Lower lobe of right lung (tissue), 2 donors: ENCODE results near the gene CLDN7. TPM values are rescaled to one million over a fixed set of nuclear protein-coding genes. Genes with fewer than 3 reads are reported as not detected.

ENCODE experiments used
- ATAC-seq, 2 donors: fragments of 200-7000 bp; cut with Tn5 transposase; one replicate each; pipeline ENCODE4 v1.9.1; 2020 to 2022; ENCODE audit warnings: mild to moderate bottlenecking in 2 of 2, moderate library complexity in 2 of 2
- DNase-seq: peaks from one replicate; pipeline ENCODE4 v3.0.0-alpha.2; 2020
- H3K27ac ChIP-seq: fragments of 200-600 bp; one replicate; pipeline ENCODE4 v1.8.0; 2022
- H3K27me3 ChIP-seq: fragments of 200-600 bp; one replicate; pipeline ENCODE4 v1.8.0; 2022; ENCODE audit warnings: low read depth
- H3K36me3 ChIP-seq: fragments of 200-600 bp; one replicate; pipeline ENCODE4 v1.8.0; 2022; ENCODE audit warnings: mild to moderate bottlenecking
- H3K4me1 ChIP-seq: fragments of 200-600 bp; one replicate; pipeline ENCODE4 v1.8.0; 2022
- H3K4me3 ChIP-seq: fragments of 200-600 bp; one replicate; pipeline ENCODE4 v1.8.0; 2022; ENCODE audit warnings: mild to moderate bottlenecking
- H3K9me3 ChIP-seq: fragments of 200-600 bp; one replicate; pipeline ENCODE4 v1.8.0; 2022
- CTCF ChIP-seq: fragments of 200-600 bp; IDR thresholded peaks from one replicate; pipeline ENCODE4 v1.8.0; 2022; ENCODE audit warnings: antibody characterized with exemption, mild to moderate bottlenecking
- intact Hi-C: fragments of 100-400 bp; cut with DNase I; formaldehyde crosslinking; loops from one replicate; pipeline ENCODE4 v1.11.0; 2022
- total RNA-seq: library from RNA; stranded (reverse); fragmentation: NEBNext Ultra II Directional; extraction: Animal tissue kit (Norgen Biotek cat#: 25700); gene quantifications from one replicate; pipeline ENCODE4 v1.2.1, GENCODE V29; 2021
- donor health status: DM: no; HTN: yes; CAD: no; lungs with severe emphysema.

Gene CLDN7
- total RNA-seq, 1 donor from 2014 or later, result 98.7 TPM

- Histone ChIP-seq H3K4me3 (peak overlapping the region; percentile 67), H3K9me3 (no peaks in the 10 kb centered on the region), H3K36me3 (peaks cover 26% of the 10 kb centered on the region), H3K27me3 (peaks cover 21% of the 10 kb centered on the region), H3K27ac (peak overlapping the region; percentile 88), H3K4me1 (peaks cover 52% of the 10 kb centered on the region)
- ATAC-seq, result peak; percentile 28 to 31
- DNase-seq, result peak; percentile 55
- no peak for TF ChIP-seq CTCF
- intact Hi-C loops, result no loop called here
Measured at GRCh38 chr17:7261379-7262191, 693 bp downstream of the CLDN7 start.

- ATAC-seq, result peak; percentile 80 to 82
- intact Hi-C loops, result no loop called here
- DNase-seq, result peak; percentile 89
- peaks cover 34% of the 10 kb centered on the region for H3K36me3 ChIP-seq
- peaks cover 52% of the 10 kb centered on the region for H3K4me1 ChIP-seq
- no peaks in the 10 kb centered on the region for H3K9me3 ChIP-seq
- peaks cover 21% of the 10 kb centered on the region for H3K27me3 ChIP-seq
- H3K4me3 ChIP-seq, result peak overlapping the region; percentile 67
- TF ChIP-seq CTCF, result no peak
- peak overlapping the region; percentile 88 for H3K27ac ChIP-seq
Measured at GRCh38 chr17:7260651-7261378, 1.5 kb downstream of the CLDN7 start.

- peak overlapping the region; percentile 67 for H3K4me3 ChIP-seq
- no peaks in the 10 kb centered on the region for H3K9me3 ChIP-seq
- H3K4me1 ChIP-seq, result peaks cover 52% of the 10 kb centered on the region
- ATAC-seq, result no peak
- H3K27me3 ChIP-seq, result peaks cover 21% of the 10 kb centered on the region
- intact Hi-C loops, result no loop called here
- DNase-seq, result no peak
- H3K27ac ChIP-seq, result peak overlapping the region; percentile 88
- H3K36me3 ChIP-seq, result peaks cover 41% of the 10 kb centered on the region
- TF ChIP-seq CTCF, result no peak
Measured at GRCh38 chr17:7260151-7260550, 2.1 kb downstream of the CLDN7 start.

- no peak for TF ChIP-seq CTCF
- peaks cover 52% of the 10 kb centered on the region for H3K4me1 ChIP-seq
- peaks cover 47% of the 10 kb centered on the region for H3K36me3 ChIP-seq
- DNase-seq (no peak), ATAC-seq (no peak)
- peaks cover 21% of the 10 kb centered on the region for H3K27me3 ChIP-seq
- no peaks in the 10 kb centered on the region for H3K9me3 ChIP-seq
- H3K27ac ChIP-seq, result no peak overlapping the region
- intact Hi-C loops, result no loop called here
- H3K4me3 ChIP-seq, result no peak overlapping the region
Measured at GRCh38 chr17:7259555-7259889, 2.8 kb downstream of the CLDN7 start.

GRCh38 chr17:7258731-7259554 is 3.3 kb downstream of the CLDN7 start:
- DNase-seq (peak; percentile 89), ATAC-seq (peak; percentile 34 to 42)
- Histone ChIP-seq H3K4me3 (no peak overlapping the region), H3K27ac (no peak overlapping the region), H3K36me3 (peaks cover 53% of the 10 kb centered on the region), H3K9me3 (no peaks in the 10 kb centered on the region), H3K4me1 (peaks cover 49% of the 10 kb centered on the region), H3K27me3 (peaks cover 21% of the 10 kb centered on the region)
- intact Hi-C loops, result no loop called here
- no peak for TF ChIP-seq CTCF
